Tongue (tissue), 2 donors: Measurements from ENCODE around the gene CHRM5. TPM values are rescaled to one million over a fixed set of nuclear protein-coding genes. Genes with fewer than 3 reads are reported as not detected.
A peak's percentile ranks its signal among the peaks of the same experiment; 100 is the strongest.
"Not testable (repeated sequence)": the region's sequence is repeated elsewhere in the genome, so short reads cannot be mapped to it uniquely, and the experiment has no call there.

ENCODE experiments used
- DNase-seq: peaks from one replicate; pipeline ENCODE4 v3.0.0-alpha.2; 2015
- total RNA-seq: library from RNA; depleted of rRNA; stranded (reverse); fragments of >200 nt; gene quantifications from one replicate; pipeline ENCODE4 v1.2.3, GENCODE V29; 2014

The CHRM5 gene
- total RNA-seq, 1 donor from 2014 or later = not detected

DNA sequence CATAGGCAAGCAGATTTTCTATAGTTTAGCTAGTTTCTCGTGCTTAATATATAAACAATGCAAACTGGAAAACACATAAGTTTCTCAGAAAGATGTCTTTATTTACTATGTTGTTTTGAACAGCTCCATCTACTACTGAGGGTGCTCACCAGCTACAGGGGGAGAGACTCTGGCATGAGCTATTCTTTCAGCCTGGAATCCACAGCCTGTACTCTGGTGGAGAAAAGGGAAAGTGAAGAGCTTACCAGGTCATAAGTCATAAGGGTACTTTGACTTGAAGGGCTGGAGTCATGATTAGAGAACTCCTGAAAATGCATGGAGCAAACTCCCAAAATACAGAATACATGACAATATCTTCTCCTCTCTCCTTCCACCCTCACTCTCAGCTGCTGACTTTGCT is 75.1 kb downstream of the CHRM5 start:
- no peak for DNase-seq

DNA sequence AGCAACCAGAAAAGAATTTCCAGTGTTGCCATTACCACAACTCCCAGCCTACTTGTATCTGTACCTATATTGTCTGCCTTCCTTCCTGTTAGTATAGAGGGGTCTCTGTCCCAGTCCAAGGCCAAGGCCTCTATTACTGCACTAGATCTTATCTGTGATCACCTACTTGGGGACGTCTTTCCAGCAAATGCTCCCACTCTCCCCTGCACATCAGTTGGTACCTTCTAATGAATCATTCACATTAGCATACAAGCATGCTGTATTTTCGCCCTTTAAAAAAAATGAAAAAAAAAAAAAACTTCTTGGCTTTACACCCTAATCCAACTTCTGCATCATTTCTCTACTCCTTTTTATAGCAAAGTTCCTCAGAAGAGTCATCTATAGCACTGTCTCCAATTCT is 75.5 kb downstream of the CHRM5 start:
- DNase-seq = no peak

DNA sequence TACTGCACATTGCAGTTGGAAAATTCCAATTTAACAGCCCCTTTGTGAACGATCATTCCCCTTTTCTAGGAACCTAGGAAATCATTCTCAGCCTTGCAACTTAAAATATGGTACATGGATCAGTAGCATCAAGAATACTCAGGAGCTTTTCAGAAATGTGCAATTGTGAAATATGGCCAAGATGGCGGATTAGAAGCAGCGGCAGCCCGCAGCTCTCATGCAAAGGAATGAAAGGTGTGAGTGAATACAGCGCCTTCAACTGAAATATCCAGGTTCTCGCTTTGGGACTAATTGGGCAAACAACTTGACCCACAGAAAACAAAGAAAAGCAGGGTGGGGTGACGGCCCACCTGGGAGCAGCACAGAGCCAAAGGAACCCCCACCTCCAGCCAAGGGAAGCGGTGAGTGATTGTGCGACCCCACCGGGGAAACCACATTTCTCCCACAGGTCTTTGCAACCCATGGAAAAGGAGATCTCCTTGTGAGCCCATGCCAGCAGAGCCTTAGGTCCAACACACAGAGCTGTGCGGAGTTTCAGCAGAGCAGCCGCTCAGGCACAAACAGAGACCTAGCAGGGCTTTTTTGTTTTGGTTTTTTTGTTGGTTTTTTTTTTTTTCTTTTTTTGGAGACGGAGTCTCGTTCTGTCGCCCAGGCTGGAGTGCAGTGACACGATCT is 78.3 kb downstream of the CHRM5 start:
- no peak for DNase-seq

DNA sequence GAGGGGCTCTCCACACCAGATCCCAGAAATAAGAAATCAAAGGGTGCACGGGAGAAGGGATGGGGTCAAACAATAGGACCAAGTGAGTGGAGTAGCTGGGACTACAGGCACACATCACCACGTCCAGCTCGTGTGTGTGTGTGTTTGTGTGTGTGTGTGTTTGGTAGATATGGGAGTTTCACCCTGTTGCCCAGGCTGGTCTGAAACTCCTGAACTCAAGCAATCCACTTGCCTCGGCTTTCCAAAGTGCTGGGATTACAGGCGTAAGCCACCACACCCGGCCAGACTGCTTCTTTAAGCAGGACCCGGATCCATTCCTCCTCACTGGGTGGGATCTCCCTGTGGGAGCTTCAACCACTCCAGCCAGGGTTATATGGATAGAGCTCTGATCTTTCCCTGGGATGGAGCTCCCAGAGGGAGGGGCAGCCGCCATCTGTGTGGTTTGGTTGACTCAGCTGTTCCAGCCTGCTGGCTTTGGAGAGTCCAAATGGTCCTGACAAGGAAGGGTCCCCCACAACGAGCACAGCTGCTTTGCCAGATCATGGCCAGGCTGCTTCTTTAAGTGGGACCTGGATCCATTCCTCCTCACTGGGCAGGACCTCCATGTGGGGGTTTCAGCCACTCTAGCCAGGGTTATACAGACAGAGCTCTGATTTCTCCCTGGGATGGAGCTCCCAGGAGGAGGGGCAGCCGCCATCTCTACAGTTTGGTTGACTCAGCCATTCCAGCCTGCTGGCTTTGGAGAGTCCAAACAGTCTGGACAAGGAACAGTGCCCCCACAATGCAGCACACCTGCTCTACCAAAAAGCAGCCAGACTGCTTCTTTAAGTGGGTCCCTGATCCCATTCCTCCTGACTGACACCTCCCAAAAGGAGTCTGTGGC is 79.8 kb downstream of the CHRM5 start:
- no peak for DNase-seq

GRCh38 chr15:34049112-34049511 is 80.8 kb downstream of the CHRM5 start:
- no peak for DNase-seq

- not testable (repeated sequence) for DNase-seq
These were observed 82.1 kb downstream of the CHRM5 start for GRCh38 chr15:34050385-34050784.

DNA sequence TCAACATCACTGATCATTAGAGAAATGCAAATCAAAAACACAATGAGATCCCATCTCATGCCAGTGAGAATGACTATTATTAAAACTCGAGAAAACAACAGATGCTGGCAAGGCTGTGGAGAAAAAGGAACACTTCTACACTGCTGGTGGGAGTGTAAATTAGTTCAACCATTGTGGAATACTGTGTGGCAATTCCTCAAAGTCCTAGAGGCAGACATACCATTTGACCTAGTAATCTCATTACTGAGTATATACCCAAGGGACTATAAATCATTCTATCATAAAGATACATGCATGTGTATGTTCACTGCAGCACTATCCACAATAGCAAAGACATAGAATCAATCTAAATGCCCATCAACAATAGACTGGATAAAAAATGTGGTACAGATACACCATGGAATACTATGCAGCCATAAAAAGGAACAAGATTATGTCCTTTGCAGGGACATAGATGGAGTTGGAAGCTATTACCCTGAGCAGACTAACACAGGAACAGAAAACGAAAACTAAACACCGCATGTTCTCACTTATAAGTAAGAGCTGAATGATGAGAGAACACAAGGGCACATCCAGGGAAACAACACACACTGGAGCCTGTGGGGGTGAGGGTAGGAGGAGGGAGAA is 85.9 kb downstream of the CHRM5 start:
- DNase-seq = no peak

GRCh38 chr15:34055868-34056595 is 87.7 kb downstream of the CHRM5 start:
- DNase-seq = no peak

DNA sequence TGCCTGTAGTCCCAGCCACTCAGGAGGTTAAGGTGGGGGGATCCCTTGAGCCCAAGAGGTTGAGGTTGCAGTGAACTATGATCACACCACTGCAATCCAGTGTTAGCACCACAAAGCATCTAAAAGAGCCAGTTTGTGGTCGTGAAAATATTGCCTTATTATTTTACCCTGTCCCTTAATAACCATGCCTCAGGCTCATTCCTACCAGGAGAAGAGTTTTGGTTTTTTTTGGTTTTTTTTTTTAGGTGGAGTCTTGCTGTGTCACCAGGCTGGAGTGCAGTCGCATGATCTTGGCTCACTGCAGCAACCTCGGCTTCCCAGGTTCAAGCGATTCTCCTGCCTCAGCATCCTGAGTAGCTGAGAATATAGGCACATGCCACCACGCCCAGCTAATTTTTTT is 88.6 kb downstream of the CHRM5 start:
- no peak for DNase-seq

DNA sequence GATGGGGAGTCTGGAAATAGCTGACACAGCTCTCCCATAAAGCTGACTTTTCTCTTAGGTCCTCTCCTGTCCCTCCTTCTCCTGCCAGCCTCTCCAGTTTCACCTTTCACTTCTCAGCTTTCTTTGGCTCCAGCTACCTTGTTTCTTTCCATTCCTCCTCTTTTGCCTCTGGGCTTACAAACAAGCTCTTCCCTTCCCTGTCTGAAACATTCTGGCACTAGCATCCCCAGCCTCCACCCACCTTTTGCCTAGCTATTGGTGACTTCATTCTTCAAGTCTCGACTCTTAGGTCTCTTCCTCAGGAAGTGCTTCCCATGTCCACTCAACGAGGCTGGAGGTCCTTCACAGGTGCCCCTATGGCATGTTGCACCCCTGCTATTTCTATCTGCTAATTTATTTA is 91.2 kb downstream of the CHRM5 start:
- no peak for DNase-seq

GRCh38 chr15:34059946-34060345 is 91.6 kb downstream of the CHRM5 start:
- no peak for DNase-seq

GRCh38 chr15:34064438-34064837 is 96.1 kb downstream of the CHRM5 start:
- no peak for DNase-seq

DNA sequence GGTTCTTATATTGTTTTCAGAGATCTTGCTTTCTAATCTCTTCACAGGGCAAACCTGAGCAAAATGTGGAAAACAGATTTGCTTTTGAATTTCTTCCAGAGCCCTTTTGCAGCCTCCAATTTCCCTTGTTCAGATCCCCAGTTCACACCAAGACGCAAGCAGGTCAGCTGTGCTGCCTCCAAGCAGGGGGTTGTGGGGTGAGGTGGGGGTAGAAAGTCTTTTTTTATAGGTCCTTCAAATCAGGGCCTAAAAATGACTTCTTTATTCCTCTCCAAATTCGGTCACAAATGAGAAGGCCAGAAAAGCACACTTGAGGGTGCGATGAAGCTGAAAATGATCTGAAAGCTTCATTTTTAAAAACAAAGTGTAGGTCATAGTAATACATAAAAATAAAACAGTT is 97.0 kb downstream of the CHRM5 start:
- DNase-seq = no peak

- DNase-seq = peak; percentile 55
These were observed 97.6 kb downstream of the CHRM5 start for GRCh38 chr15:34065941-34066340.

GRCh38 chr15:34070003-34070402 is 101.7 kb downstream of the CHRM5 start:
- no peak for DNase-seq

GRCh38 chr15:34076785-34077184 is 108.5 kb downstream of the CHRM5 start:
- no peak for DNase-seq

- no peak for DNase-seq
These were observed 110.6 kb downstream of the CHRM5 start for GRCh38 chr15:34078900-34079299.

DNA sequence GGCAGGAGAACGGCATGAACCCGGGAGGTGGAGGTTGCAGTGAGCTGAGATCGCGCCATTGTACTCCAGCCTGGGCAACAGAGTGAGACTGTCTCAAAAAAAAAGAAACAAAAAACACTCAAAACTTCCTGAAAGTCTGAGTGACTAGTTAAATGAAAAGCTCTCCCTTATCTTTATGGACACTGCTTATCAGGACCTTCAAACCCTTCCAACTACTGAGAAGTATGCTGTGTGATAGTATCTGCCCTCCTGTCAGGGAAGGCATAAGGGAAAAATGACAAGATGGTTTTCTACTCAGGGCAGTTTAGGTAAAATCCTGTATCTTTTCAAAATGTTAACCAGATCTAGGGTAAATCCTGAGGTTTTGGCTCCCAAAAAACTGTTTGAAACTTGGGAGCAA is 111.6 kb downstream of the CHRM5 start:
- no peak for DNase-seq

- DNase-seq = no peak
These were observed 115.8 kb downstream of the CHRM5 start for GRCh38 chr15:34084086-34084485.

- DNase-seq = no peak
These were observed 117.4 kb downstream of the CHRM5 start for GRCh38 chr15:34085746-34086145.

DNA sequence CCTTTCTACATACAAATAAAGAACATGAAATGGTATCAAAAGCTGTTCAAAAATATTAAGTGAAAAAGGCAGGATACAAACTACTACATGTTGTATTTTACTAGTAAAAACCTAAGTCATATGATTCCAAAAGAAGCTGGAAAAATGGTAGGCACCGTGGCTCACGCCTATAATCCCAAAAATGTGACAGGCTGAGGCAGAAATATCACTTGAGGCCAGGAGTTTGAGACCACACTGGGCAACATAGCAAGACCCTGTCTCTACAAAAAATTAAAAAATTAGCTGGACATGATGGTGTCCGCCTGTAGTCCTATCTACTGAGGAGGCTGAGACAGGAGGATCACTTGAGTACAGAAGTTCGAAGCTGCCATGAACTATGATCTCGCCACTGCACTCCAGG is 131.6 kb downstream of the CHRM5 start:
- no peak for DNase-seq

GRCh38 chr15:34101366-34102174 is 133.3 kb downstream of the CHRM5 start, which contains the start of the genes EMC7 and PGBD4:
EMC7 (minus strand) TSS chr15:34101862; CDS start chr15:34101839, 23 bp downstream.
PGBD4 (plus strand) TSS chr15:34102083; CDS start chr15:34102532, 449 bp downstream.
- DNase-seq = peak; percentile 99
